Right cardiac atrium (tissue), 5 donors: ENCODE results near the gene LIPJ. TPM values are rescaled to one million over a fixed set of nuclear protein-coding genes. Genes with fewer than 3 reads are reported as not detected.

Experiments
- ATAC-seq, 2 donors: fragments of 200-7000 bp; cut with Tn5 transposase; one replicate each; pipeline versions ENCODE4 v1.8.0 to v1.9.1; 2020; ENCODE audit warnings: moderate library complexity in 2 of 2, mild to moderate bottlenecking in 1 of 2
- DNase-seq, 3 donors: peaks; one replicate each; pipeline ENCODE4 v3.0.0-alpha.2; 2020
- H3K27ac ChIP-seq: one replicate; pipeline ENCODE4 v1.5.1; 2013; ENCODE audit warnings: mild to moderate bottlenecking, low read length, control low read depth, moderate library complexity
- H3K27me3 ChIP-seq: one replicate; pipeline ENCODE4 v1.6.1; 2013; ENCODE audit not compliant: control insufficient read depth, insufficient read depth
- H3K4me1 ChIP-seq: one replicate; pipeline ENCODE4 v1.6.1; 2013; ENCODE audit warnings: low read length; ENCODE audit not compliant: control insufficient read depth, insufficient read depth
- H3K4me3 ChIP-seq: one replicate; pipeline ENCODE4 v1.5.1; 2013; ENCODE audit warnings: low read length, control low read depth
- H3K9me3 ChIP-seq: one replicate; pipeline ENCODE4 v1.6.1; 2013; ENCODE audit warnings: low read length; ENCODE audit not compliant: control insufficient read depth
- WGBS: extraction: QIAGEN DNeasy Blood & Tissue Kit; methylation state at CpG from one replicate; pipeline ENCODE4 v1.1.7; 2013; 5-methylcytosine and 5-hydroxymethylcytosine counted together
- intact Hi-C, 4 donors: fragments of 100-400 bp; cut with DNase I; formaldehyde crosslinking; loops; one replicate each; pipeline versions ENCODE4 v1.11.0 to v1.14.0; 2022 to 2023
- long read RNA-seq, 4 donors: library from polyadenylated mRNA; unstranded; transcript quantifications; one replicate each; pipeline ENCODE4 v2.0.0, GENCODE V29; 2020 to 2021
- polyA plus RNA-seq: library from polyadenylated mRNA; stranded (reverse); fragments of 200-250 nt; gene quantifications from one replicate; pipeline ENCODE4 v1.2.3, GENCODE V29; 2013
- total RNA-seq, 4 donors: library from RNA; stranded (reverse); fragmentation: NEBNext Ultra II Directional; extraction: Animal tissue kit (Norgen Biotek cat#: 25700); gene quantifications; one replicate each; pipeline ENCODE4 v1.2.1, GENCODE V29; 2021
- donor health status: healthy with polysubstance abuse.
- donor health status: DM: no; HTN: yes; CAD: no.
- donor health status: DM: no; HTN: no; CAD: no.
- donor health status: DM: no; HTN: yes; CAD: no; lungs with severe emphysema.
- donor health status: DM: yes; HTN: yes; CAD: no.

The LIPJ gene
- under 1 TPM in 3 of 4 donors, not detected in 1; 0.06 to 0.14 (median 0.11) TPM for total RNA-seq
- polyA plus RNA-seq = 0.02 TPM
- long read RNA-seq, donor 1 = 0 reads
- long read RNA-seq, donor 2 = 0 reads
- long read RNA-seq, donor 3, partial matches to known transcripts = 0 of 1 reads
- long read RNA-seq, donor 3, other reads (novel, unspliced or antisense) = 1 of 1 reads
- long read RNA-seq, donor 4 = 0 reads

- no peaks in the 10 kb centered on the region for H3K9me3 ChIP-seq
- no peak within 1 kb of the TSS for H3K27ac ChIP-seq
- H3K4me1 ChIP-seq = no peaks in the 10 kb centered on the region
- WGBS = 92% methylated on average over 2 of the region's 2 CpGs
- intact Hi-C loops = no loop called here
- no peak within 1 kb of the TSS for H3K4me3 ChIP-seq
- ATAC-seq (no peak), DNase-seq (no peak)
- H3K27me3 ChIP-seq = no peaks in the 10 kb centered on the region
Observed at GRCh38 chr10:88586462-88586861, at the start of gene LIPJ. Gene LIPJ (plus strand): TSS chr10:88586762. CDS start chr10:88590688, 3,926 bp downstream.

GRCh38 chr10:88537322-88537721 lies 49.2 kb upstream of the LIPJ start:
- no peak overlapping the region for H3K27ac ChIP-seq
- no peak for DNase-seq
- H3K4me1 ChIP-seq = peaks cover 1% of the 10 kb centered on the region
- ATAC-seq = no peak
- no peak overlapping the region for H3K4me3 ChIP-seq
- no peaks in the 10 kb centered on the region for H3K9me3 ChIP-seq
- WGBS = 67% methylated on average over 2 of the region's 2 CpGs
- no peaks in the 10 kb centered on the region for H3K27me3 ChIP-seq
- intact Hi-C loops = no loop called here

- 22% methylated on average over 2 of the region's 2 CpGs for WGBS
- Histone ChIP-seq H3K4me3 (no peak overlapping the region), H3K9me3 (no peaks in the 10 kb centered on the region), H3K27ac (no peak overlapping the region), H3K27me3 (no peaks in the 10 kb centered on the region), H3K4me1 (peaks cover 5% of the 10 kb centered on the region)
- intact Hi-C loops = no loop called here
- no peak for DNase-seq
- peak; percentile 41 to 71 for ATAC-seq
Observed at GRCh38 chr10:88538048-88538447, 48.5 kb upstream of the LIPJ start.

- 72% methylated on average over 1 of the region's 1 CpG for WGBS
- H3K9me3 ChIP-seq = no peaks in the 10 kb centered on the region
- H3K4me1 ChIP-seq = peaks cover 5% of the 10 kb centered on the region
- no peak overlapping the region for H3K4me3 ChIP-seq
- ATAC-seq = no peak
- no peak for DNase-seq
- H3K27me3 ChIP-seq = no peaks in the 10 kb centered on the region
- no peak overlapping the region for H3K27ac ChIP-seq
- intact Hi-C loops = no loop called here
Observed at GRCh38 chr10:88540351-88540750, 46.2 kb upstream of the LIPJ start.

GRCh38 chr10:88541116-88541626 lies 45.4 kb upstream of the LIPJ start:
- peaks cover 5% of the 10 kb centered on the region for H3K4me1 ChIP-seq
- ATAC-seq (peak; percentile 86 to 89), DNase-seq (no peak)
- H3K27ac ChIP-seq = no peak overlapping the region
- intact Hi-C loops = no loop called here
- WGBS = 42% methylated on average over 5 of the region's 5 CpGs
- H3K9me3 ChIP-seq = no peaks in the 10 kb centered on the region
- no peak overlapping the region for H3K4me3 ChIP-seq
- no peaks in the 10 kb centered on the region for H3K27me3 ChIP-seq

GRCh38 chr10:88542522-88542921 lies 44.0 kb upstream of the LIPJ start:
- Histone ChIP-seq H3K27ac (no peak overlapping the region), H3K4me3 (no peak overlapping the region), H3K27me3 (no peaks in the 10 kb centered on the region), H3K4me1 (peaks cover 5% of the 10 kb centered on the region), H3K9me3 (no peaks in the 10 kb centered on the region)
- ATAC-seq (peak in 1 of 2 donors; percentile 56), DNase-seq (peak in 2 of 3 donors; percentile 39 to 65)
- 44% methylated on average over 4 of the region's 4 CpGs for WGBS
- intact Hi-C loops = no loop called here

- intact Hi-C loops = no loop called here
- WGBS = 74% methylated on average over 2 of the region's 2 CpGs
- no peak overlapping the region for H3K27ac ChIP-seq
- H3K4me1 ChIP-seq = peaks cover 5% of the 10 kb centered on the region
- no peak overlapping the region for H3K4me3 ChIP-seq
- DNase-seq (no peak), ATAC-seq (no peak)
- no peaks in the 10 kb centered on the region for H3K27me3 ChIP-seq
- H3K9me3 ChIP-seq = no peaks in the 10 kb centered on the region
Observed at GRCh38 chr10:88544140-88544870, 42.3 kb upstream of the LIPJ start.

- no peak overlapping the region for H3K27ac ChIP-seq
- H3K4me1 ChIP-seq = peaks cover 5% of the 10 kb centered on the region
- no peak overlapping the region for H3K4me3 ChIP-seq
- H3K27me3 ChIP-seq = no peaks in the 10 kb centered on the region
- 54% methylated on average over 4 of the region's 4 CpGs for WGBS
- ATAC-seq (no peak), DNase-seq (no peak)
- intact Hi-C loops = no loop called here
- H3K9me3 ChIP-seq = no peaks in the 10 kb centered on the region
Observed at GRCh38 chr10:88545359-88545758, 41.2 kb upstream of the LIPJ start.

- 28% methylated on average over 3 of the region's 3 CpGs for WGBS
- intact Hi-C loops = no loop called here
- H3K4me1 ChIP-seq = peaks cover 5% of the 10 kb centered on the region
Observed at GRCh38 chr10:88546497-88546896, 40.1 kb upstream of the LIPJ start.

GRCh38 chr10:88551246-88551645 lies 35.3 kb upstream of the LIPJ start:
- Histone ChIP-seq H3K27me3 (no peaks in the 10 kb centered on the region), H3K4me1 (peaks cover 5% of the 10 kb centered on the region), H3K4me3 (no peak overlapping the region), H3K9me3 (no peaks in the 10 kb centered on the region), H3K27ac (no peak overlapping the region)
- WGBS = 78% methylated on average over 2 of the region's 2 CpGs
- intact Hi-C loops = loop anchor here (5.0 to 10.0 kb wide), 5 partner anchors 149 to 699 kb away; no protein-coding TSS in a partner anchor
- ATAC-seq (no peak), DNase-seq (no peak)

More at GRCh38 chr10:88546497-88546896, 40.1 kb upstream of the LIPJ start:
- DNase-seq (no peak), ATAC-seq (no peak)
- H3K27me3 ChIP-seq = no peaks in the 10 kb centered on the region
- no peaks in the 10 kb centered on the region for H3K9me3 ChIP-seq
- no peak overlapping the region for H3K27ac ChIP-seq
- H3K4me3 ChIP-seq = no peak overlapping the region

GRCh38 chr10:88553116-88553752 lies 33.3 kb upstream of the LIPJ start:
- Histone ChIP-seq H3K27ac (no peak overlapping the region), H3K4me1 (peaks cover 5% of the 10 kb centered on the region), H3K27me3 (no peaks in the 10 kb centered on the region), H3K4me3 (no peak overlapping the region), H3K9me3 (no peaks in the 10 kb centered on the region)
- intact Hi-C loops = loop anchor here (5.0 to 10.0 kb wide), 5 partner anchors 151 to 701 kb away; no protein-coding TSS in a partner anchor
- 58% methylated on average over 2 of the region's 2 CpGs for WGBS
- ATAC-seq = peak; percentile 89 to 92
- DNase-seq = peak in 2 of 3 donors; percentile 18 to 40
